Endothelial cell of umbilical vein (primary cell): Measurements from ENCODE around the gene DAAM1. TPM values are rescaled to one million over a fixed set of nuclear protein-coding genes. Genes with fewer than 3 reads are reported as not detected.

Experiments
- BruUV-seq: library from RNA; stranded (reverse); fragments of 400-500 nt; replicated peaks from 2 replicates; lab custom pipeline; 2021; lab: Mats Ljungman, UMichigan
- CTCF ChIA-PET: fragments of 300-600, 350-600 bp; sonication (Branson Sonifier 250); formaldehyde crosslinking; loops from one replicate; lab custom pipeline; 2021; ENCODE audit warnings: antibody characterized with exemption, inconsistent platforms; lab: Charles Lee
- POLR2A ChIA-PET: fragments of 300-600, 350-600 bp; sonication (Branson Sonifier 250); formaldehyde crosslinking; loops from one replicate; lab custom pipeline; 2021; ENCODE audit warnings: antibody characterized with exemption, inconsistent platforms; lab: Charles Lee
- DNase-seq: peaks from one replicate; pipeline ENCODE4 v3.0.0-alpha.2; 2011; ENCODE audit warnings: low read depth, low spot score
- FAIRE-seq: peaks from 2 replicates; lab custom pipeline; 2011; peaks lifted over from hg19 to GRCh38; lab: Jason Lieb, UNC
- H2AFZ ChIP-seq: 2 replicates; pipeline ENCODE4 v1.6.0; 2012; ENCODE audit warnings: low read depth, low read length, control low read depth, inconsistent platforms
- H3K27ac ChIP-seq: 2 replicates; pipeline ENCODE4 v1.5.1; 2011; ENCODE audit warnings: low read depth, mild to moderate bottlenecking, control low read depth, low read length, moderate library complexity; ENCODE audit not compliant: insufficient read depth
- H3K27me3 ChIP-seq, 2 experiments: 2 replicates each; pipeline versions ENCODE4 v1.6.0 to v1.6.1; 2011; ENCODE audit warnings: low read length in 2 of 2, mixed read lengths in 1 of 2; ENCODE audit not compliant: control insufficient read depth in 2 of 2, insufficient read depth in 2 of 2
- H3K36me3 ChIP-seq, 2 experiments: 2 replicates in 1 of 2; 3 replicates in 1 of 2; pipeline ENCODE4 v1.5.1; 2011; ENCODE audit warnings: low read length in 2 of 2, mild to moderate bottlenecking in 1 of 2, moderate library complexity in 1 of 2; ENCODE audit not compliant: control insufficient read depth in 2 of 2, insufficient read depth in 2 of 2; ENCODE audit errors: extremely low read depth in 1 of 2
- H3K4me1 ChIP-seq: 3 replicates; pipeline ENCODE4 v1.5.1; 2011; ENCODE audit warnings: mild to moderate bottlenecking, low read length; ENCODE audit not compliant: control insufficient read depth, insufficient read depth; ENCODE audit errors: extremely low read depth
- H3K4me2 ChIP-seq: 2 replicates; pipeline ENCODE4 v1.6.1; 2011; ENCODE audit warnings: low read length, control low read depth, mixed read lengths; ENCODE audit not compliant: insufficient read depth
- H3K4me3 ChIP-seq, 3 experiments: fragments of 200-600 bp in 1 of 3; sonication (generic), shearing (Covaris generic) in 1 of 3; replicated peaks in 1 of 3; 2 replicates each; pipeline ENCODE4 v1.5.1; 2011 to 2016; ENCODE audit warnings: control low read depth in 3 of 3, low read length in 3 of 3, mild to moderate bottlenecking in 2 of 3, inconsistent platforms in 1 of 3, low read depth in 1 of 3, moderate library complexity in 1 of 3; ENCODE audit not compliant: insufficient read depth in 1 of 3
- H3K79me2 ChIP-seq: 2 replicates; pipeline ENCODE4 v1.6.0; 2012; ENCODE audit warnings: low read length, inconsistent platforms; ENCODE audit not compliant: control insufficient read depth, insufficient read depth
- H3K9ac ChIP-seq: replicated peaks from 2 replicates; pipeline ENCODE3; 2011; ENCODE audit warnings: low read length, control low read depth; ENCODE audit not compliant: insufficient read depth; ENCODE audit errors: extremely low read depth
- H3K9me1 ChIP-seq: replicated peaks from 3 replicates; pipeline ENCODE4 v1.6.0; 2011; ENCODE audit warnings: mild to moderate bottlenecking, low read length; ENCODE audit not compliant: control insufficient read depth, insufficient read depth; ENCODE audit errors: extremely low read depth
- H3K9me3 ChIP-seq: replicated peaks from 2 replicates; pipeline ENCODE4 v1.5.1; 2012; ENCODE audit warnings: low read length, inconsistent platforms; ENCODE audit not compliant: control insufficient read depth, insufficient read depth
- H4K20me1 ChIP-seq: replicated peaks from 2 replicates; pipeline ENCODE3; 2011; ENCODE audit warnings: mild to moderate bottlenecking, low read length; ENCODE audit not compliant: control insufficient read depth, insufficient read depth; ENCODE audit errors: extremely low read depth
- EZH2 ChIP-seq: IDR thresholded peaks from 2 replicates; pipeline ENCODE4 v1.6.1; 2012; ENCODE audit warnings: borderline replicate concordance, low read depth, mild to moderate bottlenecking, moderate library complexity, low read length, inconsistent platforms; ENCODE audit not compliant: severe bottlenecking
- FOS ChIP-seq: IDR thresholded peaks from 2 replicates; pipeline ENCODE4 v1.6.1; 2011; ENCODE audit warnings: mild to moderate bottlenecking, low read length, moderate library complexity, borderline replicate concordance; ENCODE audit not compliant: insufficient read depth
- GATA2 ChIP-seq: IDR thresholded peaks from 2 replicates; pipeline ENCODE4 v1.7.0; 2011; ENCODE audit warnings: low read depth, mild to moderate bottlenecking, moderate library complexity, mixed read lengths, low read length; ENCODE audit not compliant: insufficient read length, insufficient read depth
- MYC ChIP-seq: IDR thresholded peaks from one replicate; pipeline ENCODE4 v1.6.1; 2011; ENCODE audit warnings: mild to moderate bottlenecking, low read depth, low read length
- POLR2AphosphoS5 ChIP-seq: IDR thresholded peaks from 2 replicates; pipeline ENCODE4 v1.6.1; 2012; ENCODE audit warnings: low read depth, mild to moderate bottlenecking, control low read depth, low read length, moderate library complexity; ENCODE audit not compliant: insufficient read depth
- dilution Hi-C: fragments of 300-500 bp; cut with MboI; formaldehyde crosslinking; loops from one replicate; pipeline ENCODE4 v1.15.0; 2019; ENCODE audit warnings: low sequenced_read_pairs; ENCODE audit not compliant: extremely low pct_ligation_motif_present
- intact Hi-C: fragments of 100-400 bp; cut with micrococcal nuclease; formaldehyde crosslinking; loops from one replicate; pipeline ENCODE4 v1.10.0; 2022
- polyA plus RNA-seq, 4 experiments: library from polyadenylated mRNA; depleted of rRNA in 3 of 4; stranded (reverse) in 3 of 4; unstranded in 1 of 4; fragments of >200 nt; gene quantifications; 2 replicates each; pipeline versions ENCODE4 v1.2.1 to v1.2.3, GENCODE V29; 2011 to 2012; ENCODE audit warnings: missing spikeins in 1 of 4
- total RNA-seq: library from RNA; stranded (reverse); gene quantifications from 2 replicates; pipeline ENCODE4 v1.2.3, GENCODE V29; 2021

The DAAM1 gene
- total and polyA plus RNA-seq, 2 donors (not counting 3 experiments of a cell fraction or from before 2014, with no cell fraction given), result 10.2 to 25.3 TPM

- TF ChIP-seq FOS, result no peak
- TF ChIP-seq MYC, result no peak
- no peak for TF ChIP-seq EZH2
- Histone ChIP-seq H2AFZ (no peak overlapping the region), H4K20me1 (no peaks in the 10 kb centered on the region), H3K4me2 (no peak overlapping the region), H3K4me3 (no peak overlapping the region), H3K27me3 (peaks cover 0 to 4% of the 10 kb centered on the region in 2 experiments), H3K79me2 (no peaks in the 10 kb centered on the region), H3K9ac (no peak overlapping the region), H3K4me1 (no peaks in the 10 kb centered on the region), H3K36me3 (no peaks in the 10 kb centered on the region), H3K27ac (no peak overlapping the region), H3K9me1 (no peaks in the 10 kb centered on the region), H3K9me3 (no peaks in the 10 kb centered on the region)
- POLR2A ChIA-PET, result no interaction called here
- DNase-seq, result no peak
- FAIRE-seq, result no peak
- no TSS peak for BruUV-seq
- CTCF ChIA-PET, result no interaction called here
- dilution Hi-C loops, result no loop called here
- intact Hi-C loops, result no loop called here
Observed at GRCh38 chr14:59155886-59156285, 32.6 kb upstream of the DAAM1 start.

DNA sequence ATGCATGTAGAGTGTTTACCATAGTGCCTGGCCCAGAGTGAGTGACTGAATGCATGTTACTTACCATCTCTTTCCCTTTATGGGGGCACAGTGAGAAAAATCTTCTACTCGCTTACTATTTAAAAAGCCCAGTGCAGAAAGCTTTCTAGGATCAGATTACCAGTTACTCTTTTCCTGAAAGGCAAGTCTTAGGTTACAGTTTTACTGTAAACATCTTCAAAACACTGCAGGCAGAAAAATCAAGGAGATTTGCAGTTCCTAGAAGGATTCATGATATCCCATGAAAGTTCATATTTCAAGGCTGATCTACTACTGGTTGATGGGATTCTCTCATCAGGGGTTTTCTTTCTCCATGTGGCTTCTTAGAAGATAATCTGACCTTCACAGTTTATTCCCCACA, 29.3 kb upstream of the DAAM1 start:
- Histone ChIP-seq H2AFZ (no peak overlapping the region), H3K4me2 (no peak overlapping the region), H3K9me3 (no peaks in the 10 kb centered on the region), H3K27ac (no peak overlapping the region), H3K9me1 (no peaks in the 10 kb centered on the region), H3K36me3 (no peaks in the 10 kb centered on the region), H3K27me3 (peaks cover 0 to 7% of the 10 kb centered on the region in 2 experiments), H3K79me2 (no peaks in the 10 kb centered on the region), H3K4me1 (peaks cover 10% of the 10 kb centered on the region), H3K9ac (no peak overlapping the region), H4K20me1 (no peaks in the 10 kb centered on the region), H3K4me3 (no peak overlapping the region)
- intact Hi-C loops, result no loop called here
- no peak for FAIRE-seq
- no peak for DNase-seq
- no peak for TF ChIP-seq GATA2
- TF ChIP-seq POLR2AphosphoS5, result no peak
- no TSS peak for BruUV-seq
- POLR2A ChIA-PET, result no interaction called here
- dilution Hi-C loops, result no loop called here
- CTCF ChIA-PET, result no interaction called here
